Trophoblast cell (in vitro differentiated cells and primary cell): ENCODE measurements around the gene MYZAP.

Experiments
- DNase-seq, 2 donors: peaks; one replicate each; pipeline ENCODE4 v3.0.0-alpha.2; 2016
- H2AFZ ChIP-seq: 2 replicates; pipeline ENCODE4 v1.6.1; 2013; ENCODE audit warnings: low read length, moderate library complexity, mild to moderate bottlenecking; ENCODE audit not compliant: insufficient read depth, poor library complexity
- H2AK5ac ChIP-seq: 2 replicates; pipeline ENCODE4 v1.6.1; 2013; ENCODE audit warnings: mild to moderate bottlenecking, low read length
- H2BK120ac ChIP-seq: 2 replicates; pipeline ENCODE4 v1.6.1; 2013; ENCODE audit warnings: low read length, mild to moderate bottlenecking, moderate library complexity; ENCODE audit not compliant: insufficient read depth, poor library complexity
- H2BK12ac ChIP-seq: 2 replicates; pipeline ENCODE4 v1.6.1; 2013; ENCODE audit warnings: mild to moderate bottlenecking, low read length, moderate library complexity
- H2BK5ac ChIP-seq: 2 replicates; pipeline ENCODE4 v1.6.1; 2013; ENCODE audit warnings: low read length, low read depth, moderate library complexity, mild to moderate bottlenecking; ENCODE audit not compliant: poor library complexity
- H3K14ac ChIP-seq: 2 replicates; pipeline ENCODE4 v1.6.1; 2013; ENCODE audit warnings: mild to moderate bottlenecking, low read length
- H3K18ac ChIP-seq: 2 replicates; pipeline ENCODE4 v1.6.1; 2013; ENCODE audit warnings: mild to moderate bottlenecking, low read length
- H3K23ac ChIP-seq: 2 replicates; pipeline ENCODE4 v1.6.1; 2013; ENCODE audit warnings: low read length
- H3K27ac ChIP-seq: 2 replicates; pipeline ENCODE4 v1.5.1; 2013; ENCODE audit warnings: low read depth, mild to moderate bottlenecking, inconsistent platforms, low read length, moderate library complexity
- H3K27me3 ChIP-seq: 2 replicates; pipeline ENCODE4 v1.6.1; 2013; ENCODE audit warnings: inconsistent platforms, mild to moderate bottlenecking, low read length, moderate library complexity; ENCODE audit not compliant: insufficient read depth
- H3K36me3 ChIP-seq, 2 experiments: 1 replicate in 1 of 2; 2 replicates in 1 of 2; pipeline ENCODE4 v1.6.1; 2013; ENCODE audit warnings: low read length in 2 of 2, mild to moderate bottlenecking in 2 of 2, moderate library complexity in 1 of 2; ENCODE audit not compliant: insufficient read depth in 2 of 2, control insufficient read depth in 1 of 2
- H3K4ac ChIP-seq: 2 replicates; pipeline ENCODE4 v1.6.1; 2013; ENCODE audit warnings: low read depth, mild to moderate bottlenecking, low read length, moderate library complexity
- H3K4me1 ChIP-seq, 2 experiments: 1 replicate in 1 of 2; 2 replicates in 1 of 2; pipeline ENCODE4 v1.6.1; 2013; ENCODE audit warnings: low read length in 2 of 2, mild to moderate bottlenecking in 2 of 2, moderate library complexity in 1 of 2; ENCODE audit not compliant: insufficient read depth in 2 of 2, control insufficient read depth in 1 of 2
- H3K4me2 ChIP-seq: 2 replicates; pipeline ENCODE4 v1.6.1; 2013; ENCODE audit warnings: inconsistent platforms, mild to moderate bottlenecking, low read length, moderate library complexity
- H3K4me3 ChIP-seq: 2 replicates; pipeline ENCODE4 v1.5.1; 2013; ENCODE audit warnings: mild to moderate bottlenecking, low read depth, low read length, inconsistent platforms
- H3K79me1 ChIP-seq: one replicate; pipeline ENCODE4 v1.6.1; 2013; ENCODE audit warnings: low read length
- H3K79me2 ChIP-seq: 2 replicates; pipeline ENCODE4 v1.6.1; 2013; ENCODE audit warnings: low read length, mild to moderate bottlenecking; ENCODE audit not compliant: control insufficient read depth, insufficient read depth, poor library complexity
- H3K9ac ChIP-seq: 2 replicates; pipeline ENCODE4 v1.6.1; 2013; ENCODE audit warnings: mild to moderate bottlenecking, low read length
- H3K9me3 ChIP-seq: 2 replicates; pipeline ENCODE4 v1.6.1; 2013; ENCODE audit warnings: low read depth, mild to moderate bottlenecking, control low read depth, inconsistent platforms, low read length; ENCODE audit not compliant: insufficient read depth
- H4K12ac ChIP-seq: 2 replicates; pipeline ENCODE4 v1.6.1; 2013; ENCODE audit warnings: low read depth, mild to moderate bottlenecking, low read length, moderate library complexity
- H4K8ac ChIP-seq: 2 replicates; pipeline ENCODE4 v1.6.1; 2013; ENCODE audit warnings: low read depth, mild to moderate bottlenecking, low read length, moderate library complexity
- H4K91ac ChIP-seq: one replicate; pipeline ENCODE4 v1.6.1; 2013; ENCODE audit warnings: low read depth, mild to moderate bottlenecking, low read length, moderate library complexity
- WGBS: extraction: QIAGEN DNeasy Blood & Tissue Kit; methylation state at CpG from one replicate; pipeline ENCODE4 v1.1.7; 2013; ENCODE audit warnings: missing lambda C conversion rate; ENCODE audit not compliant: insufficient read length, insufficient coverage; ENCODE audit errors: extremely low coverage; 5-methylcytosine and 5-hydroxymethylcytosine counted together

The MYZAP gene

GRCh38 chr15:57604507-57604906, 12.8 kb downstream of the MYZAP start:
- no peak overlapping the region for H3K9ac ChIP-seq

GRCh38 chr15:57605491-57605890, 13.8 kb downstream of the MYZAP start:
- no peak overlapping the region for H3K14ac ChIP-seq
- no peak overlapping the region for H3K4me3 ChIP-seq
- no peak overlapping the region for H3K4me2 ChIP-seq
- H2BK120ac ChIP-seq, result no peak overlapping the region
- H3K36me3 ChIP-seq, result no peaks in the 10 kb centered on the region
- H3K4ac ChIP-seq, result no peak overlapping the region
- H2AFZ ChIP-seq, result no peak overlapping the region
- no peaks in the 10 kb centered on the region for H3K27me3 ChIP-seq
- WGBS, result no CpG with 5 or more reads among the region's 1 CpG
- H4K91ac ChIP-seq, result no peak overlapping the region
- no peak overlapping the region for H3K9ac ChIP-seq
- H3K18ac ChIP-seq, result no peak overlapping the region
- H3K79me1 ChIP-seq, result no peaks in the 10 kb centered on the region
- H4K12ac ChIP-seq, result no peak overlapping the region
- no peak overlapping the region for H2BK12ac ChIP-seq
- no peak for DNase-seq
- H2BK5ac ChIP-seq, result no peak overlapping the region
- H3K4me1 ChIP-seq, result no peaks in the 10 kb centered on the region
- H3K27ac ChIP-seq, result no peak overlapping the region
- no peak overlapping the region for H2AK5ac ChIP-seq
- no peak overlapping the region for H3K23ac ChIP-seq
- H4K8ac ChIP-seq, result no peak overlapping the region
- no peaks in the 10 kb centered on the region for H3K79me2 ChIP-seq
- no peaks in the 10 kb centered on the region for H3K9me3 ChIP-seq

More at GRCh38 chr15:57604507-57604906, 12.8 kb downstream of the MYZAP start:
- H3K18ac ChIP-seq, result no peak overlapping the region
- no peak overlapping the region for H2AK5ac ChIP-seq
- no peak overlapping the region for H4K12ac ChIP-seq
- H3K23ac ChIP-seq, result no peak overlapping the region
- WGBS, result no CpG with 5 or more reads among the region's 10 CpGs
- no peaks in the 10 kb centered on the region for H3K4me1 ChIP-seq
- no peaks in the 10 kb centered on the region for H3K79me2 ChIP-seq
- no peaks in the 10 kb centered on the region for H3K36me3 ChIP-seq
- no peak overlapping the region for H2BK12ac ChIP-seq
- no peak overlapping the region for H3K27ac ChIP-seq
- no peak for DNase-seq
- no peak overlapping the region for H4K91ac ChIP-seq
- no peaks in the 10 kb centered on the region for H3K79me1 ChIP-seq
- no peak overlapping the region for H3K4ac ChIP-seq
- no peak overlapping the region for H3K4me2 ChIP-seq
- H2AFZ ChIP-seq, result no peak overlapping the region
- H2BK120ac ChIP-seq, result no peak overlapping the region
- no peak overlapping the region for H2BK5ac ChIP-seq
- no peaks in the 10 kb centered on the region for H3K27me3 ChIP-seq
- no peaks in the 10 kb centered on the region for H3K9me3 ChIP-seq
- H4K8ac ChIP-seq, result no peak overlapping the region
- no peak overlapping the region for H3K14ac ChIP-seq
- H3K4me3 ChIP-seq, result no peak overlapping the region

GRCh38 chr15:57606048-57606447, 14.3 kb downstream of the MYZAP start:
- no peak overlapping the region for H4K91ac ChIP-seq
- H3K36me3 ChIP-seq, result no peaks in the 10 kb centered on the region
- no peak overlapping the region for H3K14ac ChIP-seq
- no peak overlapping the region for H2AFZ ChIP-seq
- H2BK12ac ChIP-seq, result no peak overlapping the region
- no peak overlapping the region for H2BK5ac ChIP-seq
- H3K9me3 ChIP-seq, result no peaks in the 10 kb centered on the region
- no peak overlapping the region for H2BK120ac ChIP-seq
- H3K27me3 ChIP-seq, result no peaks in the 10 kb centered on the region
- H4K12ac ChIP-seq, result no peak overlapping the region
- H3K4me1 ChIP-seq, result no peaks in the 10 kb centered on the region
- H3K4ac ChIP-seq, result no peak overlapping the region
- H3K23ac ChIP-seq, result no peak overlapping the region
- H3K79me2 ChIP-seq, result no peaks in the 10 kb centered on the region
- no peak overlapping the region for H3K27ac ChIP-seq
- no peak overlapping the region for H2AK5ac ChIP-seq
- no peaks in the 10 kb centered on the region for H3K79me1 ChIP-seq
- H3K9ac ChIP-seq, result no peak overlapping the region
- H4K8ac ChIP-seq, result no peak overlapping the region
- no peak overlapping the region for H3K4me2 ChIP-seq
- no peak overlapping the region for H3K18ac ChIP-seq
- no CpG with 5 or more reads among the region's 2 CpGs for WGBS
- no peak overlapping the region for H3K4me3 ChIP-seq
- DNase-seq, result no peak

GRCh38 chr15:57606816-57607215, 15.1 kb downstream of the MYZAP start:
- H2AFZ ChIP-seq, result no peak overlapping the region
- no CpG with 5 or more reads among the region's 1 CpG for WGBS
- no peaks in the 10 kb centered on the region for H3K27me3 ChIP-seq
- no peak overlapping the region for H2BK5ac ChIP-seq
- H3K27ac ChIP-seq, result no peak overlapping the region
- H4K12ac ChIP-seq, result no peak overlapping the region
- no peak overlapping the region for H3K4ac ChIP-seq
- no peak overlapping the region for H4K8ac ChIP-seq
- H3K14ac ChIP-seq, result no peak overlapping the region
- no peaks in the 10 kb centered on the region for H3K79me2 ChIP-seq
- no peak overlapping the region for H3K4me2 ChIP-seq
- H3K4me1 ChIP-seq, result peaks cover 0 to under 1% of the 10 kb centered on the region in 2 experiments
- no peak for DNase-seq
- no peak overlapping the region for H4K91ac ChIP-seq
- H3K18ac ChIP-seq, result no peak overlapping the region
- no peak overlapping the region for H3K9ac ChIP-seq
- no peak overlapping the region for H3K23ac ChIP-seq
- H2AK5ac ChIP-seq, result no peak overlapping the region
- no peak overlapping the region for H3K4me3 ChIP-seq
- H2BK120ac ChIP-seq, result no peak overlapping the region
- no peaks in the 10 kb centered on the region for H3K79me1 ChIP-seq
- H2BK12ac ChIP-seq, result no peak overlapping the region
- no peaks in the 10 kb centered on the region for H3K9me3 ChIP-seq
- H3K36me3 ChIP-seq, result no peaks in the 10 kb centered on the region
